GM21619 (cell line): Measurements from ENCODE around the gene KCNAB1.

ENCODE experiments used
- ATAC-seq: cut with Tn5 transposase; IDR thresholded peaks from one replicate; pipeline ENCODE4 v1.9.1; 2021; ENCODE audit not compliant: unreplicated experiment

The KCNAB1 gene

DNA sequence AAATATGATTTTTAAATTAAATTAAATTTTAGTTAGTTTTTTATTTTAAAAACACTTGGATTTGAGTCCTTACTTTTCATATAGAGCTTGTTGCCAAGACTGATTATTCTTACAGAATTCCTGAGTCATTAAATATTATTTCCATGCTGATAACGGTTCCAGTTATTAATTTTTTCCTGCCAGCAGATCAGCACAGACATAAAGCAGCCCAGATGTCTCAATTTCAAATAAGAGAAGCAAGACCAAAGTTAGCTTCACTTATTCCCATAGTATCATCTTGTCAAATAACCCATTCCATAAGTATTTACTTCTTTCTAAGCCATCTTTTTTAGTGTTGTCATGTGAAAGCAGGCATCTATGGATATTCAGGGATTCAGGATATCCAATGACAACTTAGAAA, 359.2 kb downstream of the KCNAB1 start:
- no peak for ATAC-seq

GRCh38 chr3:156480949-156481348, 360.6 kb downstream of the KCNAB1 start:
- ATAC-seq: no peak

- no peak for ATAC-seq
Measured at GRCh38 chr3:156483002-156483401, 362.6 kb downstream of the KCNAB1 start.

- peak; percentile 85 for ATAC-seq
Measured at GRCh38 chr3:156483426-156483825, 363.0 kb downstream of the KCNAB1 start.

- ATAC-seq: peak; percentile 85
Measured at GRCh38 chr3:156483961-156484787, 363.8 kb downstream of the KCNAB1 start.

DNA sequence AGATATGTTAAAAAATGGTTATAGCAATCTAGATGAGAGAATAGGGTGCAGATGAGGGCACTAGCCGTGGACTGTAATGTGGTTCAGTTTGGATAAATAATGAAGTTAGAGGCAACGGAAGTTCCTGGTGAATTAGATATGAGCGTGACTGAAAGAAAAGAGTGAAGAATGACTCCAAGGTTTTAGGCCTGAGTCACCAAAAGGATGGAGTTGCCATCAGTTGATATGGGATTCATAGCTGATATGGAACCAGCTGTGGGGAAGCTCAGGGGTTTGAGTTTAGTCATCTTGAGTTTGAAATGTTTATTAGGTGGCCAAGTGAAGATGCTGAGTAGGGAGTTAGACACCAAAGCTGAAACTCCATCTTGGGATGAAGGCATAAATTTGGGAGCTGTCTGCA, 368.4 kb downstream of the KCNAB1 start:
- no peak for ATAC-seq

DNA sequence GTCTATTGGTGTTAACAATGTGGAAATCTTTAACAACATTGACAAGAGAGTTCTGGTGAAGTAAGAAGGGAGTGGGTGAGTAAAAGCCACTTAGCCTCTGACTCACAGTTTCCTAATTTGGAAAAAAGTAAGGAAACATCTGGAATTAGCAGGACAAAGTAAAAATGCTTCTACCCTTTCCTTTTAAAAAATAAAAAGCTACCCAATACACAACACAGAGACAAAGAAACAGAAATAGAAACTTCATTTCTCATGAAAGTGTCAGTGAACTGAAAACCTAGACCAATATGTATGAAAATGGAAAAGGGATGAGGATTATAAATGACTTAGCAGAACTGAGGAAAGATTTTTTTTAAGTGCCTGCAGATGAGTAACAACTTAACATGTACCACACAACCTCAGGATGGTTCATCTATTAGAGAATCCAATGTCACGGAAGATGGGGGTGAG, 369.1 kb downstream of the KCNAB1 start:
- ATAC-seq: no peak

DNA sequence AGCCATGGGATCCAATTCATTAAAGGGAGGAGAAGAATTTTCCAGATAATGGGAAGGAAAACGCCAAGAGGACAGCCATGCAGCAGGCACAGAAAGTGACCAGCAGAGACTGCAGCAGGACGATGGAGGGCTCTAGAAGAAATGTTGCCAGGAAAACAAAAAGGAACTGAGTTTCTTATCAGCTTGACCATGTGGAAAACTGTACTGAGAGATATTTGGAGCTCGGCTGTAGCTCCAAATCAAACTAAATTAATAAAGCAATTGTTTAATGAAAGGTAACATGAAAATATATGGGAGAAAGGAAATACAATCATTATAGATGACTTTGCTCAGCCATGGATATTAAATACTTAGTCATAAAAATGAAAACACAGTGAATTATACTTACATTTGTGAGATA, 370.8 kb downstream of the KCNAB1 start:
- ATAC-seq: no peak

- no peak for ATAC-seq
Measured at GRCh38 chr3:156492801-156493261, 372.5 kb downstream of the KCNAB1 start.

- peak; percentile 41 for ATAC-seq
Measured at GRCh38 chr3:156493887-156494286, 373.5 kb downstream of the KCNAB1 start.

DNA sequence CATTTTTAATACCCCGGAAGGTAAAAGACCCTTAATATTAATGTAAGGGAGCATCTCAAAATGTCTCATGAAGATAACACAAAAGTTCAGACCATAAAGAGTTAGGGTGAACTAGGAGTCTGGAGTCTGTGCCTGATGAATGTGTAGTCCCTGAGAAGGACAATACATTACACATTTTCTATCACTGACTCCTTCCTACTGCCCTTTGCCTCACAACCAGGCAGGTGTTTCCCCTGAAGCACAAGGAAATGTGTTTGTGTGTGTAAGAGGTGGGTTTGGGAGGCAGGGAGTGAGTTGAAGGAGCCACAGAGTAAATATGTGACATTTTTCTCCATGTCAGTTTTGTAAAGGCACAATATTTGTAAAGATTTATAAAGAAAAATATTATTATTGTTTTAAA, 375.4 kb downstream of the KCNAB1 start:
- no peak for ATAC-seq

DNA sequence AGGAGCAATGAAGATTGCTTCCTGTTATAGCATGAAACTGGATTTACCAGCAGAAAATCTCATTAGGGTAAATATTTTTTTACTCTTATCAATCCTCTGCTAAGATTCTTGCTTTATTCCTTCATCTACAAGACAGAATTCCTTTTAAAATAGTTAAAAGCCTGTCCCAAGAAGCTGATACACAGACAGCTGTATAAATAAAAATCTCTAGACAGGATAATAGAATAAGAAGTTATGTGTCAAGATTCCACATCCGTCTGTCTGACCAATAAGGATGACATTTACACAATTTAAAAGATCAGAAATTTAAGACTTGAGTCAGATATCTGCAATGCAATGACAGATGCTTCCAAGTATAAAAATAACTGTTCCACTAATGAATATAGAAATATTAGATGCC, 376.9 kb downstream of the KCNAB1 start:
- ATAC-seq: no peak

DNA sequence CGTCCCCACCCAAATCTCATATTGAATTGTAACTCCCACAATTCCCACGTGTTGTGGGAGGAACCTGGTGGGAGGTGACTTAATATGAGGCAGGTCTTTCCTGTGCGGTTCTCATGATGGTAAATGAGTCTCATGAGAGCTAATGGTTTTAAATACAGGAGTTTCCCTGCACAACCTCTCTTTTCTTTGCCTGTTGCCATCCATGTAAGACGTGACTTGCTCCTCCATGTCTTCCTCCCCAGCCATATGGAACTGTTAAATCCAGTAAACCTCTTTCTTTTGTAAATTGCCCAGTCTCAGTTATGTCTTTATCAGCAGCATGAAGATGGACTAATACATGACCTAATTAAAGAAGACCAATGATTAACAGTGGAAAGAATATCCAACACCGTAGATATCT, 377.9 kb downstream of the KCNAB1 start:
- no peak for ATAC-seq

- ATAC-seq: no peak
Measured at GRCh38 chr3:156507285-156507684, 386.9 kb downstream of the KCNAB1 start.

- ATAC-seq: peak; percentile 79
Measured at GRCh38 chr3:156509189-156510174, 389.1 kb downstream of the KCNAB1 start.

DNA sequence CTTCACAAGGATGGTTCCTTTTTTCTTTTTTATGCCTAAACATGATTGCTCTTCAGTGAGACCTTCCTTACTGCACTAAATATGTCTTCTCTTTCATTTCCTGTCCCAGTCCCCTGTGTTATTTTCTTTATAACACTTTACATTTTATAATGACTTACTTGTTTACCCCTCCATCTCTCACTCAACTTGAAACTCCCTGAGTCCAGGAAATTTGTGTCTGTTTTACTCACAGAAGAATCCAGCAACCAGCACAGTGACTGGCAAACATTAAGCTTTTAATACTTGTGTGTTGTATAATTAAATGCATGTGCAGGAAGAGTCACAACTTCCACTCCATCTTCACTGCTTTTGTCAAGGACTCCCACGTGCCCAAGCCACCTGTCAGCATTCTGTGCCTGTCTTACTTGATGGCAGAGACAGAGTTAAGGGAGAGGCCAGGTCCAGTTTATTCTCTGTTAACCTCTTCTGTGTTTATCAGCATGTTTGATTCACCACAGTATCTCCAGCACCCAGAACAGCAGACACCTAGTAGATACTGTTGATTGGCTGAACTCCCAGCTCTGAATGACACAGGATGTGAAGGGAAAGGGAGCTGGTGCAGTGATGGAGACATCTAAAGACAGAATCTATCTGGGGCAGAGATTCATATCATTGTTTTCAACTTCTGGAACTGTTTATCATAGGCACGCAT, 391.8 kb downstream of the KCNAB1 start:
- no peak for ATAC-seq

DNA sequence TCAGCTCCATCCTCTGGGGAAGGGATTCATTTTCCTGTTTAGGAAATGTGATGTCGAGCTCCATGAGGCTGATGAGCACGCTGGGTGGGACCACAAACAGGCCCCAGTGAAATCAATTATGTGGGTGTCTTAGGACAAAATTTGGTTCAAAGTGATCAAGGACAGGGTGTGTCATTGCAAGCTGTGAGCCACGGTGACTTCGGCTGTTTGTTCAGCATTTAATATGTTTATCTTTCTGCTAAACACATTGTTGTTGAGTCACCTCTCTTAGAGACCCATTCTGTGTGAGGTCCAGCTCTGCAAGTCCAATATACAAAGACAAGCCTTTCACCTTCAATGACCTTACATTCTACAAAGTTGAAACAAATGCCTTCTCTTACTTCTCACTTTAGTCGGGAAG, 393.2 kb downstream of the KCNAB1 start:
- no peak for ATAC-seq

DNA sequence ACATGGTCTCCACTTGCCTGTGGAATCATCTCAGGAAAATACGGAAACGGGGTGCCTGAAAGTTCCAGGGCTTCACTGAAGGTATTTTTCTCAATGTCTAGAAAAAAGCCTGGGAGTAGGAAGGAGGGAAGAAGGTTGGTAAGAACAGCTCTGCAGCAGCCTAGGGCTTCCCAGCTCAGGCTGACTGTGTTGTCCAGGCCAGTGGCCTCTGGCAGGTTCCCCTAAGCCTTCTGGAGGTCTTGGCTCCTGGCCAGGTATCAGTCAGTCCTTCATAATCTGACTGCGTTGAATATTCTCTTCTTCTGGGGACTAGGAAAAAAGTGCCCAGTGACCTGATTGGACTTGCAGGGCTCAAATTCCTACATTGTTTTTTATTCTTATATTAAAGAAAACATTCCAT, 395.9 kb downstream of the KCNAB1 start:
- ATAC-seq: no peak

DNA sequence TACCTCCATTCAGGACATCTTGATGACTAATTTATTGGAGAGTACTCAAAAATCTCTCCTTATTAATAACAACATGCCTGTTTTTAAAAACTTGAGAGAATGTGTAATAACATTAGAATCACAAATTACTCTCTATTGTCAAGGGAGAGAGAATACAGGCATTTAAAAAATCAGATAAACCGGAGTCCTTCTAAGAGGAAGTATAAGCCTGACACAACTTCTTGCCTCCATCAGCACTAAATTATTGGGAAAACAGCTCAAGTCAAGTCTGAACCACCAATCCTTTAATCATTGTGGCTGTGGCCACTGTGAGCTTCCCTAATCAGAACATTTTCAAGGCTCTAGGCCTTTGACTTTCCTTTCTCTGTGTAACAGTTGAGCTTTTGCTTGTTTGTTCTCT, 396.6 kb downstream of the KCNAB1 start:
- no peak for ATAC-seq

GRCh38 chr3:156518726-156519125, 398.3 kb downstream of the KCNAB1 start:
- no peak for ATAC-seq

DNA sequence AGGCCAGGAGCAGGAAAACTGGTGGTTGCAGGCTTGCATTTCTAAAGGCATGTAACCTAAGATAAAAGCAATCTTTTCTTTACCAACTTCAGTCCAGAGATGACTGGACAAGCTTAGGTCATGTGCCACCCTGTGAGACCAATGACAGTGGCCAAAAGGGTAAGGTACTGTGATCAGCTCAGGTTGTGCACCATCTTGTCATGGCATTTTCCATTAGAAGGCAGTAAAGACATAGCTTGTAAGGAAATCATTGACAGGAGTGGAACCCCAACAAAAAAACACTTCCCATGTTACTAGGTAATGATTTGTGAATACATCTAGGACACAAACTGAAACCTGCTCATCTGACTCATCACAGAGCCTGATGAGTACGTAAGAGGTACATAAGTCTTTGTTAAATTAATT, 399.4 kb downstream of the KCNAB1 start:
- ATAC-seq: peak; percentile 80
